T-helper 1 cell treated with Interleukin-12 subunit alpha and Interleukin-12 subunit beta and Interleukin-4 antibody, amounts not matched to agents 30 μg/mL and 1 μg/mL, for 36 hours (primary cell): ENCODE measurements around the gene ZNF418.
"Not testable (repeated sequence)": the region's sequence is repeated elsewhere in the genome, so short reads cannot be mapped to it uniquely, and the experiment has no call there.

Source experiments
- H3K27ac Mint-ChIP-seq: one replicate; pipeline ENCODE4 v1.8.0; 2021; ENCODE audit warnings: mild to moderate bottlenecking, mixed read lengths
- H3K27me3 Mint-ChIP-seq: one replicate; pipeline ENCODE4 v1.8.0; 2021; ENCODE audit warnings: low read depth, mixed read lengths
- H3K36me3 Mint-ChIP-seq: one replicate; pipeline ENCODE4 v1.8.0; 2021; ENCODE audit warnings: low read depth, mixed read lengths
- H3K4me1 Mint-ChIP-seq: one replicate; pipeline ENCODE4 v1.8.0; 2021; ENCODE audit warnings: low read depth, mixed read lengths
- H3K4me3 Mint-ChIP-seq: one replicate; pipeline ENCODE4 v1.8.0; 2021; ENCODE audit warnings: mild to moderate bottlenecking, moderate library complexity, mixed read lengths
- H3K9me3 Mint-ChIP-seq: one replicate; pipeline ENCODE4 v1.8.0; 2021; ENCODE audit warnings: mixed read lengths

The ZNF418 gene

GRCh38 chr19:57916168-57916995 is 18.8 kb downstream of the ZNF418 start, which contains the start of gene ZNF417:
Gene ZNF417, minus strand, starts transcription at chr19:57916592. Its CDS starts 181 bp downstream, at chr19:57916411.
- Mint-ChIP-seq H3K36me3 (peaks cover 55% of the 10 kb centered on the region), H3K9me3 (peaks cover 66% of the 10 kb centered on the region), H3K27ac (peak within 1 kb of the TSS; percentile 96), H3K4me3 (peak within 1 kb of the TSS; percentile 95), H3K4me1 (peaks cover 22% of the 10 kb centered on the region)
- not testable (repeated sequence) for H3K27me3 Mint-ChIP-seq

- Mint-ChIP-seq H3K27me3 (no peaks in the 10 kb centered on the region), H3K4me1 (peaks cover 22% of the 10 kb centered on the region), H3K9me3 (peaks cover 62% of the 10 kb centered on the region), H3K36me3 (peaks cover 64% of the 10 kb centered on the region), H3K27ac (no peak overlapping the region), H3K4me3 (peak overlapping the region; percentile 40)
These were observed 20.7 kb downstream of the ZNF418 start for GRCh38 chr19:57914531-57914930.

GRCh38 chr19:57907394-57907793 is 27.8 kb downstream of the ZNF418 start:
- Mint-ChIP-seq H3K36me3 (peaks cover 71% of the 10 kb centered on the region), H3K9me3 (peaks cover 63% of the 10 kb centered on the region), H3K27ac (no peak overlapping the region)

GRCh38 chr19:57905258-57905657 is 29.9 kb downstream of the ZNF418 start:
- Mint-ChIP-seq H3K27ac (no peak overlapping the region), H3K4me1 (peaks cover 3% of the 10 kb centered on the region), H3K9me3 (peaks cover 53% of the 10 kb centered on the region), H3K4me3 (no peak overlapping the region), H3K36me3 (peaks cover 51% of the 10 kb centered on the region), H3K27me3 (no peaks in the 10 kb centered on the region)

More at GRCh38 chr19:57907394-57907793, 27.8 kb downstream of the ZNF418 start:
- peaks cover 3% of the 10 kb centered on the region for H3K4me1 Mint-ChIP-seq
- no peak overlapping the region for H3K4me3 Mint-ChIP-seq
- H3K27me3 Mint-ChIP-seq, result no peaks in the 10 kb centered on the region

- Mint-ChIP-seq H3K4me3 (no peak overlapping the region), H3K9me3 (peaks cover 50% of the 10 kb centered on the region), H3K4me1 (peaks cover 3% of the 10 kb centered on the region), H3K36me3 (peaks cover 40% of the 10 kb centered on the region), H3K27me3 (no peaks in the 10 kb centered on the region), H3K27ac (no peak overlapping the region)
These were observed 31.5 kb downstream of the ZNF418 start for GRCh38 chr19:57903618-57904184.

- Mint-ChIP-seq H3K4me1 (peaks cover 3% of the 10 kb centered on the region), H3K27ac (no peak overlapping the region), H3K27me3 (no peaks in the 10 kb centered on the region), H3K4me3 (no peak overlapping the region), H3K9me3 (peaks cover 49% of the 10 kb centered on the region), H3K36me3 (peaks cover 13% of the 10 kb centered on the region)
These were observed 34.9 kb downstream of the ZNF418 start for GRCh38 chr19:57900311-57900710.

- H3K27ac Mint-ChIP-seq, H3K4me1 Mint-ChIP-seq, H3K27me3 Mint-ChIP-seq, H3K4me3 Mint-ChIP-seq: not testable (repeated sequence)
- H3K36me3 Mint-ChIP-seq, result peaks cover 30% of the 10 kb centered on the region
- peaks cover 52% of the 10 kb centered on the region for H3K9me3 Mint-ChIP-seq
These were observed 44.5 kb downstream of the ZNF418 start for GRCh38 chr19:57890706-57891105.

- peaks cover 64% of the 10 kb centered on the region for H3K9me3 Mint-ChIP-seq
- peak within 1 kb of the TSS; percentile 85 for H3K4me3 Mint-ChIP-seq
- peaks cover 9% of the 10 kb centered on the region for H3K4me1 Mint-ChIP-seq
- H3K27ac Mint-ChIP-seq, result peak within 1 kb of the TSS; percentile 60
- H3K36me3 Mint-ChIP-seq, result peaks cover 40% of the 10 kb centered on the region
- no peaks in the 10 kb centered on the region for H3K27me3 Mint-ChIP-seq
These were observed 46.5 kb downstream of the ZNF418 start, which contains the start of gene ZNF814 for GRCh38 chr19:57888560-57889231. Gene ZNF814, minus strand, starts transcription at chr19:57889037. Its CDS starts 235 bp downstream, at chr19:57888802.

GRCh38 chr19:57888107-57888559 is 47.1 kb downstream of the ZNF418 start:
- Mint-ChIP-seq H3K27ac (peak overlapping the region; percentile 60), H3K27me3 (no peaks in the 10 kb centered on the region), H3K9me3 (peaks cover 64% of the 10 kb centered on the region), H3K36me3 (peaks cover 40% of the 10 kb centered on the region), H3K4me1 (peaks cover 9% of the 10 kb centered on the region), H3K4me3 (peak overlapping the region; percentile 85)

GRCh38 chr19:57887195-57887941 is 47.8 kb downstream of the ZNF418 start:
- Mint-ChIP-seq H3K27me3 (no peaks in the 10 kb centered on the region), H3K27ac (no peak overlapping the region), H3K4me3 (peak overlapping the region; percentile 85), H3K9me3 (peaks cover 69% of the 10 kb centered on the region), H3K4me1 (peaks cover 9% of the 10 kb centered on the region), H3K36me3 (peaks cover 44% of the 10 kb centered on the region)

- Mint-ChIP-seq H3K9me3 (peaks cover 62% of the 10 kb centered on the region), H3K27ac (no peak overlapping the region), H3K27me3 (no peaks in the 10 kb centered on the region), H3K4me1 (peaks cover 9% of the 10 kb centered on the region), H3K4me3 (no peak overlapping the region), H3K36me3 (peaks cover 42% of the 10 kb centered on the region)
These were observed 49.2 kb downstream of the ZNF418 start for GRCh38 chr19:57886046-57886445.

GRCh38 chr19:57873883-57874799 is 61.1 kb downstream of the ZNF418 start:
- Mint-ChIP-seq H3K36me3 (peaks cover 51% of the 10 kb centered on the region), H3K9me3 (peaks cover 68% of the 10 kb centered on the region)
- not testable (repeated sequence) for H3K27ac Mint-ChIP-seq, H3K4me3 Mint-ChIP-seq, H3K27me3 Mint-ChIP-seq, H3K4me1 Mint-ChIP-seq

GRCh38 chr19:57872450-57872849 is 62.8 kb downstream of the ZNF418 start:
- Mint-ChIP-seq H3K36me3 (peaks cover 52% of the 10 kb centered on the region), H3K9me3 (peaks cover 75% of the 10 kb centered on the region), H3K4me3 (no peak overlapping the region), H3K27me3 (no peaks in the 10 kb centered on the region), H3K27ac (no peak overlapping the region), H3K4me1 (no peaks in the 10 kb centered on the region)
